ENCODE measurements around the gene CLOCK. TPM values are rescaled to one million over a fixed set of nuclear protein-coding genes. Genes with fewer than 3 reads are reported as not detected.

CLOCK gene
- total and polyA plus RNA-seq, 2 of the 13 experiments (the other 11 are each of a cell fraction or from before 2014, with no cell fraction given): 8.8 to 13.5 TPM

DNA sequence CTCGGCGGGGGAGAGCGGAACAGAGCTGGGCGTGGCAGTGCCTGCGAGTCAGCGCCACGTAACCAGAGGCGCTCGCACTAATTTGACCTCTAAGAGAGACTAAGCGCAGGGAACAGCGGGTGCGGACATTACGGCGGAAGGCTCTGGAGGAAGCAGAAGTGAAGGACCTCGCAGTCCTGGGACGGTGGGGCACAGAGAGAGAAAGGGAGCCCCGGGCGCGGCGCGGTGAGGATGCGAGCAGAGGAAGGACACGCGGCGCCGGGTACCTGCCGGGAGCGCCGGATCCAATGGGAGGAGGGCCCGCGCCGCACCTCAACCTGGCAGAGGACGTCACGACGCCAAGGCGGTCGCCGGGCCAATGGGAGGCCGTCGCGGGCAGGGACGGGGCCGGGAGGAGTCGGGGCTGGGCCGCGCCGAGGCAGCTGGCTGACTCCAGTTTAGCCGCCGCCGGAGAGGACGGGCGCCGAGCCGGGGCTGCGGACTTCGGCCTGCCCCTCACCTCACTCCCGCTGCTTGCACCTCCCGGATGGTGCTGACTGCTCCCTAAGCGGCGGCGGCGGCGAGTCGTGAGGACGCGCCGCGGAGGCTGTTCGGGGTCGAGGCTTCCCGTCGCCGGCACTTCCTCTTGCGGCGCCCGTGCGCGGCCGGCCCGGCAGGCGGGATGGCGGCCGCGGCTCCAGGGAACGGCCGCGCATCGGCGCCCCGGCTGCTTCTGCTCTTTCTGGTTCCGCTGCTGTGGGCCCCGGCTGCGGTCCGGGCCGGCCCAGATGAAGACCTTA lies 151.0 kb downstream of the CLOCK start, which contains the start of gene TMEM165 (continued):
- TF ChIP-seq, protein P1, sequence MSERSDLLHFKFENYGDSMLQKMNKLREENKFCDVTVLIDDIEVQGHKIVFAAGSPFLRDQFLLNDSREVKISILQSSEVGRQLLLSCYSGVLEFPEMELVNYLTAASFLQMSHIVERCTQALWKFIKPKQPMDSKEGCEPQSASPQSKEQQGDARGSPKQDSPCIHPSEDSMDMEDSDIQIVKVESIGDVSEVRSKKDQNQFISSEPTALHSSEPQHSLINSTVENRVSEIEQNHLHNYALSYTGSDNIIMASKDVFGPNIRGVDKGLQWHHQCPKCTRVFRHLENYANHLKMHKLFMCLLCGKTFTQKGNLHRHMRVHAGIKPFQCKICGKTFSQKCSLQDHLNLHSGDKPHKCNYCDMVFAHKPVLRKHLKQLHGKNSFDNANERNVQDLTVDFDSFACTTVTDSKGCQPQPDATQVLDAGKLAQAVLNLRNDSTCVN (CRISPR knock-in tag; IDR thresholded peaks at IDR 0.05; ENCODE audit: borderline replicate concordance): peak; percentile 65; the same call in 1 of the 2 replicates
- TF ChIP-seq HDAC2 (CRISPR knock-in tag; IDR thresholded peaks at IDR 0.05): peak; percentile 32; the same call in 1 of the 2 replicates
- TF ChIP-seq REPIN1 (CRISPR knock-in tag; IDR thresholded peaks at IDR 0.05; ENCODE audit: borderline replicate concordance, low read depth): peak; percentile 59; the same call in 1 of the 2 replicates
- TF ChIP-seq LCORL (IDR thresholded peaks at IDR 0.05): no peak
- peak; percentile 83 for TF ChIP-seq LCORL (CRISPR knock-in tag; IDR thresholded peaks at IDR 0.05)
- TF ChIP-seq, protein P2, sequence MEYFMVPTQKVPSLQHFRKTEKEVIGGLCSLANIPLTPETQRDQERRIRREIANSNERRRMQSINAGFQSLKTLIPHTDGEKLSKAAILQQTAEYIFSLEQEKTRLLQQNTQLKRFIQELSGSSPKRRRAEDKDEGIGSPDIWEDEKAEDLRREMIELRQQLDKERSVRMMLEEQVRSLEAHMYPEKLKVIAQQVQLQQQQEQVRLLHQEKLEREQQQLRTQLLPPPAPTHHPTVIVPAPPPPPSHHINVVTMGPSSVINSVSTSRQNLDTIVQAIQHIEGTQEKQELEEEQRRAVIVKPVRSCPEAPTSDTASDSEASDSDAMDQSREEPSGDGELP (IDR thresholded peaks at IDR 0.05; ENCODE audit: borderline replicate concordance, low read depth): peak; percentile 69; the same call in 1 of the 2 replicates
- peak; percentile 56; the same call in 1 of the 2 replicates for TF ChIP-seq ZHX2 (IDR thresholded peaks at IDR 0.05; ENCODE audit: low read depth)
- TF ChIP-seq ZHX2 (CRISPR knock-in tag; IDR thresholded peaks at IDR 0.05; ENCODE audit: borderline replicate concordance): no peak
- no peak for TF ChIP-seq ZBTB49 (CRISPR knock-in tag; IDR thresholded peaks at IDR 0.05; ENCODE audit: borderline replicate concordance)
- TF ChIP-seq, protein P3, sequence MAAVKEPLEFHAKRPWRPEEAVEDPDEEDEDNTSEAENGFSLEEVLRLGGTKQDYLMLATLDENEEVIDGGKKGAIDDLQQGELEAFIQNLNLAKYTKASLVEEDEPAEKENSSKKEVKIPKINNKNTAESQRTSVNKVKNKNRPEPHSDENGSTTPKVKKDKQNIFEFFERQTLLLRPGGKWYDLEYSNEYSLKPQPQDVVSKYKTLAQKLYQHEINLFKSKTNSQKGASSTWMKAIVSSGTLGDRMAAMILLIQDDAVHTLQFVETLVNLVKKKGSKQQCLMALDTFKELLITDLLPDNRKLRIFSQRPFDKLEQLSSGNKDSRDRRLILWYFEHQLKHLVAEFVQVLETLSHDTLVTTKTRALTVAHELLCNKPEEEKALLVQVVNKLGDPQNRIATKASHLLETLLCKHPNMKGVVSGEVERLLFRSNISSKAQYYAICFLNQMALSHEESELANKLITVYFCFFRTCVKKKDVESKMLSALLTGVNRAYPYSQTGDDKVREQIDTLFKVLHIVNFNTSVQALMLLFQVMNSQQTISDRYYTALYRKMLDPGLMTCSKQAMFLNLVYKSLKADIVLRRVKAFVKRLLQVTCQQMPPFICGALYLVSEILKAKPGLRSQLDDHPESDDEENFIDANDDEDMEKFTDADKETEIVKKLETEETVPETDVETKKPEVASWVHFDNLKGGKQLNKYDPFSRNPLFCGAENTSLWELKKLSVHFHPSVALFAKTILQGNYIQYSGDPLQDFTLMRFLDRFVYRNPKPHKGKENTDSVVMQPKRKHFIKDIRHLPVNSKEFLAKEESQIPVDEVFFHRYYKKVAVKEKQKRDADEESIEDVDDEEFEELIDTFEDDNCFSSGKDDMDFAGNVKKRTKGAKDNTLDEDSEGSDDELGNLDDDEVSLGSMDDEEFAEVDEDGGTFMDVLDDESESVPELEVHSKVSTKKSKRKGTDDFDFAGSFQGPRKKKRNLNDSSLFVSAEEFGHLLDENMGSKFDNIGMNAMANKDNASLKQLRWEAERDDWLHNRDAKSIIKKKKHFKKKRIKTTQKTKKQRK (IDR thresholded peaks at IDR 0.05; ENCODE audit: low read length): no peak
- no peak for TF ChIP-seq TBX3 (IDR thresholded peaks at IDR 0.05; ENCODE audit: borderline replicate concordance)
